ENCODE data around the gene MRPL17.
A peak's percentile ranks its signal among the peaks of the same experiment; 100 is the strongest.
"Not testable (repeated sequence)": the region's sequence is repeated elsewhere in the genome, so short reads cannot be mapped to it uniquely, and the experiment has no call there.

Gene MRPL17

DNA sequence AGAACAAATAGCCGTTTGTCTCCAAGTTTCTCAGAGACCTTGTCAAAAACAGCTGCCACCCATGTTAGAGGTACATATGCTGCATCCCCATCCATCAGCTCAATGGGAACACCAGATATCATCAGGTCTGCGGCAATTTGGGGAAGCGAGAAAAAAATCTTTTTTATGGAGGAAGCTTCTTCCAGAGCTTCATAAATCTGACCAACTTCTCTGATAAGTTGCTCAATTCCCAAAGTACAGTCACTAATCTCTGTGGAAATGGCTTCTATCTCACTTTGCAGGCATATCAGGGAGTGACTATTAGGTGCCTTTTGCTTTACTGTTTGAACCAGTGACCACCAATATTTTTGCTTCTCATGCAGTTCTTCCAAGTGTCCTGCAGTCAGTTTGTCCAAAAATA, 34.3 kb upstream of the MRPL17 start:
- TF ChIP-seq, protein P1, sequence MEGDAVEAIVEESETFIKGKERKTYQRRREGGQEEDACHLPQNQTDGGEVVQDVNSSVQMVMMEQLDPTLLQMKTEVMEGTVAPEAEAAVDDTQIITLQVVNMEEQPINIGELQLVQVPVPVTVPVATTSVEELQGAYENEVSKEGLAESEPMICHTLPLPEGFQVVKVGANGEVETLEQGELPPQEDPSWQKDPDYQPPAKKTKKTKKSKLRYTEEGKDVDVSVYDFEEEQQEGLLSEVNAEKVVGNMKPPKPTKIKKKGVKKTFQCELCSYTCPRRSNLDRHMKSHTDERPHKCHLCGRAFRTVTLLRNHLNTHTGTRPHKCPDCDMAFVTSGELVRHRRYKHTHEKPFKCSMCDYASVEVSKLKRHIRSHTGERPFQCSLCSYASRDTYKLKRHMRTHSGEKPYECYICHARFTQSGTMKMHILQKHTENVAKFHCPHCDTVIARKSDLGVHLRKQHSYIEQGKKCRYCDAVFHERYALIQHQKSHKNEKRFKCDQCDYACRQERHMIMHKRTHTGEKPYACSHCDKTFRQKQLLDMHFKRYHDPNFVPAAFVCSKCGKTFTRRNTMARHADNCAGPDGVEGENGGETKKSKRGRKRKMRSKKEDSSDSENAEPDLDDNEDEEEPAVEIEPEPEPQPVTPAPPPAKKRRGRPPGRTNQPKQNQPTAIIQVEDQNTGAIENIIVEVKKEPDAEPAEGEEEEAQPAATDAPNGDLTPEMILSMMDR (IDR thresholded peaks at IDR 0.05; ENCODE audit: control insufficient read depth, insufficient read depth, low read depth, low read length, missing control alignments): no peak
- DNase-seq (ENCODE audit: low read depth): no peak
- no peak overlapping the region for H3K4me3 ChIP-seq (ENCODE audit: control insufficient read depth, low read depth, low read length)

- not testable (repeated sequence) for H3K4me3 ChIP-seq (ENCODE audit: control insufficient read depth, low read depth, low read length); DNase-seq (ENCODE audit: low read depth)
- TF ChIP-seq, protein P1 (IDR thresholded peaks at IDR 0.05; ENCODE audit: control insufficient read depth, insufficient read depth, low read depth, low read length, missing control alignments): peak; percentile 50
These were observed 28.4 kb upstream of the MRPL17 start for GRCh38 chr11:6711552-6711951.

- no peak for DNase-seq (ENCODE audit: low read depth)
- TF ChIP-seq, protein P1 (IDR thresholded peaks at IDR 0.05; ENCODE audit: control insufficient read depth, insufficient read depth, low read depth, low read length, missing control alignments): no peak
- H3K4me3 ChIP-seq (ENCODE audit: control insufficient read depth, low read depth, low read length): no peak overlapping the region
These were observed 25.7 kb upstream of the MRPL17 start for GRCh38 chr11:6708876-6709275.

- no peak for DNase-seq (ENCODE audit: low read depth)
- H3K4me3 ChIP-seq (ENCODE audit: control insufficient read depth, low read depth, low read length): no peak overlapping the region
- TF ChIP-seq, protein P1 (IDR thresholded peaks at IDR 0.05; ENCODE audit: control insufficient read depth, insufficient read depth, low read depth, low read length, missing control alignments): peak; percentile 91
These were observed 22.9 kb upstream of the MRPL17 start for GRCh38 chr11:6705905-6706535.

DNA sequence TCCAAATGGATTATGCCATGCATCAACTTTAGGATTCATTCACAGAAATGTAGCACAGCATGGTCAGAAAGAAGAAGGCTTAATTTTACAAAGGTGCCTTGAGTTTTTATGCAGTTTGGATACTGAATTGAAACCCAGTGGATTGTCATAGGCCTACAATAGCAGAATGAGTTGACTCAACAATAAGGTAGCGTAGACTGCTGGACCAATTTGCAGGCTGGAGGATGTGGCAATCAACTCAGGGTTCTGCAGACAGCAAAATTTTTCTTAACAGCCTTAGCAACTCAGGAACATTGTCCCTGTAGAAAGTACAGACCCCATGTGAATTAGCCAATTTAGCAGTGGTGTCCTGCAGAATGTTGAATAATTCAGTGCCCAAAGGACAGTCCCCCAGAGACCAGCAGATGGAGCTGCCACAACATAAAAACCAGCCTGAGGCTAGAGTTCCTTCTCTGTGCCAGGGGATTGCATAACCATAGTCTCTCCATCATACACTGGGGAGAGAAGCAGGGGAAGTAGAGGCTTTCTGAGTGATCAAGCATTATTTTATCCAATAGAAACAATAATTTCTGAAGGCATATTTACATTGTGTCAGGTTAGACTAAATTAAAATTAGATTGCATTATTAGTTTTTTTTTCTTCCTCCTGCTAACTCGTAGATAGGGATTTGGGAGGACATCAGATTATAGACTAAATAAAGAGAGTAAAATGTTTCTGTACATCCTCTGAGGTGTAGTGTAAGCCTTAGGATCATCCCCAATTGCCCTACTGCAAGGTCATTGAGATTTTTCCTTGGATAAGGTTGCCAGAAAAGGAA, 20.3 kb upstream of the MRPL17 start:
- no peak overlapping the region for H3K4me3 ChIP-seq (ENCODE audit: control insufficient read depth, low read depth, low read length)
- TF ChIP-seq, protein P1 (IDR thresholded peaks at IDR 0.05; ENCODE audit: control insufficient read depth, insufficient read depth, low read depth, low read length, missing control alignments): peak; percentile 72
- peak; percentile 46 for DNase-seq (ENCODE audit: low read depth)

DNA sequence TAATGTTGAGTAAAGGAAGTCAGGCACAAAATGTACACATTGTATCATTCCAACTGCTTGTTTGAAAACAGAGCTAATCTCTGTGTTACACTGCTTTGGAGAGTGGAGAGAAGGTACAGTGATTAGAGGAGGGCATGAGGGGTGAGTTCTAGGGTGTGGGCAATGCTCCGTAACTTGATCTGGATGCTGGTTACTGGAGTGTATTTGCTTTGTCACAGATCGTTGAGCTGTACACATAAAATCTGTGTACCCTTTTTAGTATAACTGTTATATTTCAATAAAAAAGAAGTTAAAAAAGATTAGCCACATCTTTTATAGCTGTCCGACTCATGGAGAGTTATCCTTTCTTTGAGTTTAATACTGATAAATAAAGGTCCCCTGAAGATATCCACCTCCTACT, 18.8 kb upstream of the MRPL17 start:
- DNase-seq (ENCODE audit: low read depth); H3K4me3 ChIP-seq (ENCODE audit: control insufficient read depth, low read depth, low read length): not testable (repeated sequence)

- TF ChIP-seq, protein P1 (IDR thresholded peaks at IDR 0.05; ENCODE audit: control insufficient read depth, insufficient read depth, low read depth, low read length, missing control alignments): no peak
- DNase-seq (ENCODE audit: low read depth): no peak
- H3K4me3 ChIP-seq (ENCODE audit: control insufficient read depth, low read depth, low read length): no peak overlapping the region
These were observed 12.2 kb upstream of the MRPL17 start for GRCh38 chr11:6695377-6695776.
